Mammary microvascular endothelial cell (primary cell): ENCODE results near the gene DHX15. TPM values are rescaled to one million over a fixed set of nuclear protein-coding genes. Genes with fewer than 3 reads are reported as not detected.

ENCODE experiments used
- total RNA-seq: library from RNA; depleted of rRNA; stranded (reverse); fragments of >200 nt; gene quantifications from 2 replicates; pipeline ENCODE4 v1.2.3, GENCODE V29; 2015

The DHX15 gene
- total RNA-seq, result 117 and 145 TPM in 2 replicates

DNA sequence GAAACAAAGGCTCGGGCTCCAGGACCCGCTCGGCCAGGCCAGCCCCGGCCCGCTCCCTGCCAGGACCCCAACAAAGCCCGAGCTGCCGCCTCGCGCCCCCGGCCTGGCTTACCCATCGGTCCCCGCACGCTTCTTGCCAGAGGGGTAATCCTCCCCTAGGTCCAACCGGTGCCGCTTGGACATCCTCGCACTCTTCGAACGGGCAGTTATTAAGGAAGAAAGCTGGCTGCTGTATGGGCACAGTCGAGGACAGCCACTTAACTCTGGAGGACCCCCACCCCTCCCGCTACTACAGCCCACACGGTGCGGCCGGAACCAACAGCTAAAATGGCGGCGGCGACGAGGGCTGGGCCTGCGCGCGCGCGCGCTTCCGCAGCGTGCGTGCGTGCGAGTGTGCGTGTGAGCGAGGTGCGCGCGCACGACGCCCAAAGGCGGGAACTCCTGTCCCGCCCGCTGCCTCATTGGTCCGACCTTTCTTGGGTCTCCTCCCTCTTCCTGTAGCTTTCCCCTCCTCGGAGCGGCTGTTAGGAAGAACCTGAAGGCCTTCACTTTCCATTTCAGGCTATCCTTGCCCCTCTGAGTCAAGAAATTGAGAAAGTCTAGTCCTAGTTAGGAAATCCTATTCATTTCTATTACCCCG, at the start of gene DHX15:
TSS of gene DHX15 (minus strand) at position 344 of the 640 bp plus-strand sequence. CDS start at position 183, 161 bp downstream.

Other genes starting within 250 kb of the DHX15 start
- 0.07 TPM in 1 of 2 replicates, not detected in the other for gene SOD3, start 211.0 kb upstream of the DHX15 start, total RNA-seq